HEK293 (cell line): Measurements from ENCODE around the gene SCRN3.

Experiments
- CTCF ChIA-PET: fragments of 350-600 bp; formaldehyde crosslinking; extraction: SDS; loops from one replicate; lab custom pipeline; 2021; ENCODE audit warnings: antibody characterized with exemption; lab: Yijun Ruan, JAX
- POLR2A ChIA-PET: fragments of 300-600 bp; formaldehyde crosslinking; extraction: SDS; loops from one replicate; lab custom pipeline; 2020; ENCODE audit warnings: antibody characterized with exemption, inconsistent platforms; lab: Yijun Ruan, JAX
- H3K27ac ChIP-seq: fragments of 200-500 bp; sonication (Bioruptor generic); 2 replicates; pipeline ENCODE4 v1.5.1; 2014; ENCODE audit warnings: low read depth, low read length, control low read depth, inconsistent platforms; ENCODE audit errors: extremely low read depth
- H3K36me3 ChIP-seq, 2 experiments: fragments of 200-500 bp in 1 of 2; sonication (Bioruptor generic) in 1 of 2; 1 replicate in 1 of 2; 2 replicates in 1 of 2; pipeline ENCODE4 v1.5.1; 2014 to 2017; ENCODE audit warnings: inconsistent platforms in 2 of 2, low read length in 2 of 2; ENCODE audit not compliant: control insufficient read depth in 2 of 2, insufficient read depth in 1 of 2
- H3K4me1 ChIP-seq: fragments of 200-500 bp; sonication (Bioruptor generic); 2 replicates; pipeline ENCODE4 v1.5.1; 2014; ENCODE audit warnings: mild to moderate bottlenecking, low read length, inconsistent platforms; ENCODE audit not compliant: control insufficient read depth, insufficient read depth
- H3K4me3 ChIP-seq: 2 replicates; pipeline ENCODE4 v1.5.1; 2011; ENCODE audit warnings: low read depth, mild to moderate bottlenecking, control low read depth, low read length, moderate library complexity
- H3K9me3 ChIP-seq: fragments of 200-500 bp; sonication (Bioruptor generic); 2 replicates; pipeline ENCODE4 v1.5.1; 2014; ENCODE audit warnings: low read depth, low read length, inconsistent platforms; ENCODE audit not compliant: control insufficient read depth, insufficient read depth
- HOXA7 ChIP-seq: sonication (generic); formaldehyde crosslinking; IDR thresholded peaks from 2 replicates; pipeline ENCODE4 v1.8.1; 2022; ENCODE audit warnings: missing genetic modification reagents, borderline replicate concordance
- KLF7 ChIP-seq: fragments of 450-650 bp; formaldehyde crosslinking; IDR thresholded peaks from 2 replicates; pipeline ENCODE4 v1.5.1; 2016; ENCODE audit warnings: missing biosample characterization, missing genetic modification characterization, borderline replicate concordance
- PRDM2 ChIP-seq: fragments of 450-650 bp; formaldehyde crosslinking; IDR thresholded peaks from 2 replicates; pipeline ENCODE4 v1.5.1; 2016; ENCODE audit warnings: missing biosample characterization, missing genetic modification characterization, borderline replicate concordance
- REPIN1 ChIP-seq: fragments of 450-650 bp; formaldehyde crosslinking; IDR thresholded peaks from 2 replicates; pipeline ENCODE4 v1.5.1; 2017; ENCODE audit warnings: missing biosample characterization, missing genetic modification characterization, low read depth
- SALL2 ChIP-seq: fragments of 450-650 bp; formaldehyde crosslinking; IDR thresholded peaks from 2 replicates; pipeline ENCODE4 v1.5.0; 2017; ENCODE audit warnings: missing biosample characterization, mild to moderate bottlenecking, missing genetic modification characterization, borderline replicate concordance
- SCRT2 ChIP-seq: fragments of 450-650 bp; formaldehyde crosslinking; IDR thresholded peaks from 2 replicates; pipeline ENCODE4 v1.5.1; 2016; ENCODE audit warnings: missing biosample characterization, missing genetic modification characterization
- WT1 ChIP-seq: fragments of 450-650 bp; formaldehyde crosslinking; IDR thresholded peaks from 2 replicates; pipeline ENCODE4 v1.5.1; 2016; ENCODE audit warnings: missing biosample characterization, missing genetic modification characterization
- ZBTB20 ChIP-seq: fragments of 450-650 bp; formaldehyde crosslinking; IDR thresholded peaks from 2 replicates; pipeline ENCODE4 v1.5.1; 2016; ENCODE audit warnings: missing biosample characterization, missing genetic modification characterization
- ZBTB21 ChIP-seq: fragments of 450-650 bp; formaldehyde crosslinking; IDR thresholded peaks from 2 replicates; pipeline ENCODE4 v1.5.1; 2017; ENCODE audit warnings: missing biosample characterization, missing genetic modification characterization
- ZBTB7A ChIP-seq: fragments of 450-650 bp; formaldehyde crosslinking; IDR thresholded peaks from 2 replicates; pipeline ENCODE4 v1.5.1; 2016; ENCODE audit warnings: low read depth, missing biosample characterization, missing genetic modification characterization
- ZNF114 ChIP-seq: fragments of 450-650 bp; formaldehyde crosslinking; IDR thresholded peaks from 2 replicates; pipeline ENCODE4 v1.5.0; 2017; ENCODE audit warnings: missing biosample characterization, missing genetic modification characterization
- ZNF140 ChIP-seq: fragments of 450-650 bp; formaldehyde crosslinking; IDR thresholded peaks from 2 replicates; pipeline ENCODE4 v1.5.1; 2016; ENCODE audit warnings: missing biosample characterization, missing genetic modification characterization
- ZNF26 ChIP-seq: fragments of 450-650 bp; formaldehyde crosslinking; IDR thresholded peaks from 2 replicates; pipeline ENCODE4 v1.5.1; 2016; ENCODE audit warnings: missing biosample characterization, missing genetic modification characterization
- ZNF280D ChIP-seq: fragments of 450-650 bp; formaldehyde crosslinking; IDR thresholded peaks from 2 replicates; pipeline ENCODE4 v1.5.1; 2016; ENCODE audit warnings: missing biosample characterization, missing genetic modification characterization
- ZNF350 ChIP-seq: fragments of 450-650 bp; formaldehyde crosslinking; IDR thresholded peaks from 2 replicates; pipeline ENCODE4 v1.5.0; 2017; ENCODE audit warnings: missing biosample characterization, mild to moderate bottlenecking, missing genetic modification characterization
- ZNF423 ChIP-seq: fragments of 450-650 bp; formaldehyde crosslinking; IDR thresholded peaks from 2 replicates; pipeline ENCODE4 v1.5.1; 2016; ENCODE audit warnings: missing biosample characterization, missing genetic modification characterization
- ZNF473 ChIP-seq: fragments of 450-650 bp; formaldehyde crosslinking; IDR thresholded peaks from 2 replicates; pipeline ENCODE4 v1.5.1; 2017; ENCODE audit warnings: missing biosample characterization, missing genetic modification characterization
- ZNF513 ChIP-seq: fragments of 450-650 bp; IDR thresholded peaks from 2 replicates; pipeline ENCODE4 v1.5.1; 2018; ENCODE audit warnings: missing biosample characterization, missing genetic modification characterization
- ZNF560 ChIP-seq: fragments of 450-650 bp; formaldehyde crosslinking; IDR thresholded peaks from 2 replicates; pipeline ENCODE4 v1.5.1; 2017; ENCODE audit warnings: missing biosample characterization, missing genetic modification characterization, borderline replicate concordance
- ZNF585B ChIP-seq: fragments of 450-650 bp; formaldehyde crosslinking; IDR thresholded peaks from 2 replicates; pipeline ENCODE4 v1.5.1; 2016; ENCODE audit warnings: missing biosample characterization, missing genetic modification characterization
- ZNF621 ChIP-seq: fragments of 450-650 bp; formaldehyde crosslinking; IDR thresholded peaks from 2 replicates; pipeline ENCODE4 v1.5.1; 2017; ENCODE audit warnings: missing biosample characterization, missing genetic modification characterization
- ZNF626 ChIP-seq: fragments of 450-650 bp; sonication (Bioruptor Pico); formaldehyde crosslinking; IDR thresholded peaks from 2 replicates; pipeline ENCODE4 v1.5.1; 2018; ENCODE audit warnings: missing biosample characterization, missing genetic modification characterization, inconsistent platforms
- ZNF645 ChIP-seq: fragments of 450-650 bp; formaldehyde crosslinking; IDR thresholded peaks from 2 replicates; pipeline ENCODE4; 2016; ENCODE audit warnings: missing biosample characterization, missing genetic modification characterization
- ZNF768 ChIP-seq: fragments of 450-650 bp; formaldehyde crosslinking; IDR thresholded peaks from 2 replicates; pipeline ENCODE4 v1.5.1; 2018; ENCODE audit warnings: missing biosample characterization, mild to moderate bottlenecking, missing genetic modification characterization

SCRN3 gene

GRCh38 chr2:174368691-174369090, 26.8 kb upstream of the SCRN3 start:
- no peak overlapping the region for H3K4me3 ChIP-seq
- CTCF ChIA-PET = no interaction called here
- no peak for TF ChIP-seq REPIN1 (tag by site-specific recombination)
- TF ChIP-seq KLF7 (tag by site-specific recombination) = no peak
- TF ChIP-seq ZNF585B (tag by site-specific recombination) = no peak
- no peak for TF ChIP-seq ZNF513 (tag by site-specific recombination)
- TF ChIP-seq ZBTB20 (tag by site-specific recombination) = no peak
- no peak for TF ChIP-seq ZNF350 (tag by site-specific recombination)
- TF ChIP-seq ZBTB7A (tag by site-specific recombination) = no peak
- TF ChIP-seq SCRT2 (tag by site-specific recombination) = no peak
- no peak for TF ChIP-seq PRDM2 (tag by site-specific recombination)
- no peaks in the 10 kb centered on the region for H3K4me1 ChIP-seq
- H3K9me3 ChIP-seq = no peaks in the 10 kb centered on the region
- POLR2A ChIA-PET = no interaction called here
- H3K27ac ChIP-seq = no peak overlapping the region
- H3K36me3 ChIP-seq = peaks cover 8 to 38% of the 10 kb centered on the region in 2 experiments

- CTCF ChIA-PET = no interaction called here
- POLR2A ChIA-PET = no interaction called here
- Histone ChIP-seq H3K4me1 (no peaks in the 10 kb centered on the region), H3K27ac (no peak overlapping the region), H3K9me3 (no peaks in the 10 kb centered on the region), H3K4me3 (no peak overlapping the region), H3K36me3 (peaks cover 58 to 69% of the 10 kb centered on the region in 2 experiments)
- TF ChIP-seq ZNF768 (tag by site-specific recombination) (no peak), WT1 (tag by site-specific recombination) (no peak), ZNF626 (tag by site-specific recombination) (no peak), ZNF645 (tag by site-specific recombination) (no peak), ZNF140 (tag by site-specific recombination) (no peak), ZBTB21 (no peak), ZNF621 (tag by site-specific recombination) (no peak), ZNF423 (tag by site-specific recombination) (no peak), ZNF26 (no peak), ZNF114 (tag by site-specific recombination) (no peak), SALL2 (tag by site-specific recombination) (no peak), ZNF280D (no peak), ZNF473 (no peak), HOXA7 (CRISPR knock-in tag) (no peak), ZNF560 (no peak)
Observed at GRCh38 chr2:174376967-174377366, 18.6 kb upstream of the SCRN3 start.
